Stimulated activated CD8-positive, alpha-beta memory T cell treated with anti-CD3 and anti-CD28 coated beads, Interleukin-4, amount 100 ng/mL, for 24 hours (primary cell): ENCODE results near the gene LSS.
"Not testable (repeated sequence)": the region's sequence is repeated elsewhere in the genome, so short reads cannot be mapped to it uniquely, and the experiment has no call there.

ENCODE experiments used
- DNase-seq: peaks from one replicate; pipeline ENCODE4 v3.0.0-alpha.2; 2020; ENCODE audit warnings: low read depth

Gene LSS

DNA sequence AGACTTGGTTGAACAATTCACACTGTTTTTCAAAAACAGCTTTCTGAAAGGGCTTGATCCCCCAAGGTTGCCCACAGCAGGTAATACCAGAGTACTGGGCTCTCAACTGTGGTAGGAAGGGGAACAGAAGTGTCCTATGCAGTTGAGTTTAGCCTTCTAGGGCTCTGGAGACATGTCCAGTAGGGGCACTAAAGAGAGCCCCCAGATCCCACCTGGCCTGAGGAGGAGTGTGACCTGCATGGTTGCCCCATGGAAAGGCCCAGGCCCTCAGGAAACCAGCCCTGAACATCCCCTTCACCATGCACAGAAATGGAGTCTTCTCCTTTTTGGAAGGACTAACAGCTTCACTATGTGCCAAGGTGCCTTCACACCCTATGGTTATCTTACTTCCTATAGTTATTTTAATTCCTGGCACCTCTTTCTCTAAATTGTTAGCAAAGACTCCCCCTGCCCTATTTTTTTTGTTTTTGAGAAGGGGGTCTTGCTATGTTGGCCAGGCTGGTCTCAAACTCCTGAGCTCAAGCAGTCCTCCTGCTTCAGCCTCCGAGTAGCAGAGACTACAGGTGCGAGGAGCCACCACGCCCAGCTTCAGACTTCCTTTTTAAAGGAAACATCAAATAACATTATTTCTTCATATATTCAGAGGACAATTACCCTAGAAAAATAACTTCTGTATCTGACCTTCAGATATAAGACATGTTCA is 16.8 kb upstream of the LSS start:
- DNase-seq = no peak

DNA sequence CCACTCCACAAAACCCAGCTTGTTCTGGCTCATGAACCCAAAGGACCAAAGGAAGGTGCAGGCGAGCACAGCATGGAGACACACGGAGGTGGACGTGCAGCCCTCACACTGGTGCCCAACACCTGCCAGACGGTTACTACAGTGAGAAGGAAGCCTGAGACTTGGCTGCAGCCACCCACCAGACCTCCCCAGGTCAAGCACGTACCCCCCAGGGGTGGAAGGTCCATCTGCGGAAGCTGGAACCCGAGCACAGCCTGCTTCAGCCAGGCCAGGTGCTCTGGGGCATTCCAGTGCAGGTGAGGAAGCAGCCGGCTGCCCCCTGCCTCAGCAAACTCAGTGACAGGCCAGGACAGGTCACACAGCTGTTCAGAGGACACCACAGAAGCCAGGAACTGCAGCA is 16.0 kb upstream of the LSS start:
- DNase-seq = no peak

DNA sequence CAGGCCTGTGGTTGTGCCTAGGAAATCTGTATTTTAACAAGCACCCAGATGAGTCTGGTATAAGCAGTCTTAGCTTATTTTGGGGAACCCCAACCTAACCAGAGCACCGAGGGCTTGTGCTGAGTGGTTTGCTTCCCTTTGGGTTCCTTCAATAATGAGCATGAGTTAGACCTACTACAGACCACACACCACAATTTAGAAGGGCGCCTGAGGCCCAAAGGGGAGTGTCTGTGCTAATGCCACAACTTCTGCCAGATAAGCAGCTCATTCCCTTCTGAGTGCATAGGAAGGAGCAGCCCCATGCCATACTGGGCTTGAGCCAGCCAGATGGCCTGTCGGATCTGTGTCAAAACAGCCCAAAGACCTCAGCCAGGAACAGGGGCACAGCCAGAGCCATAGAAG is 15.4 kb upstream of the LSS start:
- no peak for DNase-seq

DNA sequence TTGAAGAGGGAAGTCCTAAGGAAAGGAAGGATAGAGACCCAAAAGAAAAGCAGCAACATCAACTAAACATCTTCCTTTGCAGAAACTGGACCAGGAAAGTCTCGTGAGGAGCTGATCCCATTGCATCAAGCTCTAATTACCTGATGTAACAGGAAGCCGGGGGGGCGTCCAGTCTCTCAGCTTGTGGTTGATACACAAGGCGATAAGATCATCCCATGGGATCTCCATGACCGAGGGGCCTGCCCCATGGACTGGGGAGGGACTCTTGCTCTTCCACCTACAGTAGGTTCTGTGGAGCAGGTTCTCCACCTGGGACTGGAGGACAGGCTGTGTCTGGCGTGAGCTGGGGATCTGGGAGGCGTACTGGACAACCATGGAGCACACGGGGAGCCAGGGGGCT is 14.8 kb upstream of the LSS start:
- no peak for DNase-seq

DNA sequence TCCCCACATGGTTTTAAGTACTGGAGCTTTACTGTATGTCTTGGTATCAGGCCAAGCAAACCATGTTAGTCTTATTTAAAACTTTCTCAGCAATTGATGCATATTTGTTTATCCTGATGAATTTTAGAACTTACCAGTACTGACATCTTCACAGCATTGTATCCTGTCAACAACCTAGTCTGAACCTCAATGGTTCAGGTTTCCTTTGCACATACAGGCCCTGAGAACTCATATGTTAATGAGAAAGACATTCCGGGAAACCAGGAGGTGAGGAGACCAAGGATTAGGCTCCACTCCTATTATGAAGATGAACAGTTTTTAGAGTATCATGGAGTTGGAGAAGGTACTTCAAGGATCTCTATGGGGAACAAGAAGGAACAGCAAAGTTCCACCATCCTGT is 13.0 kb upstream of the LSS start:
- DNase-seq = not testable (repeated sequence)

DNA sequence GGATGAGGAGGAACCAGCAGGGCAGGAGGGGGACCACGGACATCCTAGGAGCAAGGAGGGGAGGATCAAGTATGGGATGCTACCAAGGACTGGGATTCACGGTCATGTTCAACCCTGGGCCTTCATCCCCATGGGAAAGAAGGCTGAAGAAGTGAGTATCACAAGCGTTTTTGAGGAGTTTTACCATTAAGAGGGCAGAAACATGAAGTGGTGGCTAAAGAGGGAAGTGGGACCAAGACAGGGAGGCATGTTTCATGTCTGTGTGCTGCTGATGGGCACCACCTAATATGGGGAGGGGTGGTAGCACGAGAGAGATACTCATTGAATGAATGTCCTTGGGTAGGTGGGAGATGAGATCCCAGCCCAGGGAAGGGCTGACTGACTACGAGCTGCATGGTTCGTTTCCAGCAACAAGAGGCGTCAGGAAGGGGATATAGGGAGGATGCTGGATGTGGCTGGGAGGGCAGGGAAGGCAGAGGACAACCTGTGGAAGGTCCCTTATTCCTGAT is 11.3 kb upstream of the LSS start:
- no peak for DNase-seq

DNA sequence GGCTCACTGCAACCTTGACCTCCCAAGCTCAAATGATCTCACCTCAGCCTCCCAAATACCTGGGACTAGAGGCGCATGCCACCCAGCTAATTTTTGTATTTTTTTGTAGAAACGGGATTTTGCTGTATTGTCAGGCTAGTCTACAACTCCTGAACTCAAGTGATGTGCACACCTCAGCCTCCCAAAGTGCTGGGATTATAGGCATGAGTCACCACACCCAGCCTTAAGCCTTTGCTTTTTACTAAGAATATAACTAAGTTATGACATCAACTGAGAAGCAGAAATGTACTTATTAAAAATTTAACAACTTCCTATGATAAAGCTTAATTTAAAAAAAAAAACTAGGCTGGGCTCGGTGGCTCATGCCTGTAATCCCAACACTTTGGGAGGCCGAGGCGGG is 8.9 kb upstream of the LSS start:
- DNase-seq = no peak

DNA sequence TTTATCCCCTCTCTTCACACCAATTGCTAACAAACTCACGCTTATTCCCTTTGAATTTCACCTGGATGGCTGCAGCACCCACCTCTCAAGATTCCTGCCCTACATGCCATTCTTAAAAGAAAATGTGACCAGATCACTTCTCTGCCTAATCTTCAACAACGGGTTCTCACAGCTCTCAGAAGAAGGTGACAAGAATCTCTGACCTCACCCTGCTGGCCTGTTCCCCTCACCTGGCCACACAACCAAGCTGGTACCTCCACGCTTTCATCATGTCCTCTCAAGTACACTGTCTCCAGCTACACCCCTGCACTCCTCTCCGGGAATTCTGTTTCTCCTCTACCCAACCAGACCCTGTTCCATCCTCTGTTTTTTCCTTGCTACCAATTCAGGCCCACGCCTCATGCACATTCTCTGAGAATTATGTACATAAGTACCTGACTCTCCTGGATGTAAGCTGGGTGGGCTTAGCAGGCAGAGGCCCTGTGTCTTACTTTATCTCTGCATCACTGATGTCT is 5.9 kb upstream of the LSS start:
- no peak for DNase-seq

DNA sequence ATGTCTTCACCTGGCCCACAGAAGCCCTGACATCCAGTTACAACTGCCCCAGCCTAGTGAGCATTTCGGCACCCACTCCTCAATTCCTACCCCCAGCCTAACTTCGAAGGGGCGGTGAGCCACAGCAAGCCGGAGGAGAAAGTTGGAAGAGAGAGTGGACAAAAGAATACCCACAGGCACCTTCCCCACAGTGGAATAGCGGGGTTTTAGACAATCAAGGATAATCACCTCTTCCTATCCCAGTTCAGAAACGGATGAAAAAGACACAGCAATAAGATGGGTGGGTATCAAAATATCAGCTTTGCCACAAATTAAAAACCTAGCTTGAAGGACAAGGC is 1.3 kb upstream of the LSS start:
- DNase-seq = no peak

DNA sequence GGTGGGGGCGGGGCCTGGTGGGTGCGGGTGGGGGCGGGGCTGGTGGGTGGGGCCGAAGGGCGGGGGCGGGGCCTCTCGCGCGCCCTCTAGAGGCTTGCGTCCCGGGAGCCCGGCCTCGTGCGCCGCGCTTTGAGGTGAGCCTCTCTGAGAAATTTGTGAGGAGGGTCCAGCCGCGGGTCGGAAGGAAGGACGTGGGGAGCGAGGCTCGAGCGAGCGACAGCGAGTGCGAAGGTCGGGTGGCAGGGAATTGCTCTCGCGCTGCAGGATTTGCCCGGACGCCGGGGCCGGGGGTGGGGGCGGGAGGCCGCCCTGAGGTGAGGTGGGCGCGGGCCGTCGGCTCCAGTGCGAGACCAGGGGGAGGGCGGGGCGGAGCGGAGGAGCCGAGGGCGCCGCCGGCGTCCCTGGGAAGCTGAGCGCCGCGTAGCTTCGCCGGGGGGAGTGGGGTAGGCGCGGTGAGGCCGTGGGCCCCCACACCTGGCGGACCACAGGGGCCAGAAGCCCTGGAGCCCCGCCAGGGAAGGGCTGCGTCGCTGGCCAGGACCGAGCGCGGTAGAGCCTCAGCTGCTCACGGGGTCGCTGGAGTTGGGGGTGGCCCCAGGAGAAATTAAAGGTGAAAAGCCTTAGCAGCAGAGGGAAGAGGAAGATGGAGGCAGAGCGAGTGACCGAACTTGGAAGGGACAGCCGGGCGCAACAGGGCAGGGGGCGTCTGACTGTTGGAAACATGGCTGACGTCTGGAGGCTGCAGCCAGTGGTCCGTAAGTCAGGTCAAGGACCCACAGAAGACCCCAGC is 754 bp upstream of the LSS start:
- no peak for DNase-seq

DNA sequence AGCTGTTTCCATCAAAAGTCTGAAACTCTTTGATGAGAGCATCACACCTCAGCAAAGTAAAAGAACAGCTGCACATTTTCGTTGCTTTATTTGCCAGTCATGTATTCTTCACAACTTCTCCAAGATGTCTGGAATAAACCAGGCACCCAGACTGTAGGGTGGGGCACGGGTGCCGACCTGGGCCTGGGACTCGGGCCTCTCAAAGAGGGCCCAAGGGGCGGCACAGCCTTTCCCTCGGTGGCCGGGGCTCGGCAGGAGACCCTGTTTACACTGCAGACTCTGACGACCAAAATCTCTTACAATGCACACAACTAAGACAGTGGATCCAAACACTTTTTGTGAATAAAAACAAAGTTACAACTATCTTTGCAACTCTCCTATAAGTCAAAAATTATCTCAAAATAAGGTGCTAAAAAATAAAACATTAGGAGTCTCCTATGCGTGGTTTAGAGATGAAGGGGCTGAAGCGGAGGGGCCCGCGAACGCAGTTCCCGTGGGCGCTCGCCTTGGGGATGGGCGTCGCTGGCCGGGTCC is 696 bp downstream of the LSS start:
- DNase-seq = no peak

DNA sequence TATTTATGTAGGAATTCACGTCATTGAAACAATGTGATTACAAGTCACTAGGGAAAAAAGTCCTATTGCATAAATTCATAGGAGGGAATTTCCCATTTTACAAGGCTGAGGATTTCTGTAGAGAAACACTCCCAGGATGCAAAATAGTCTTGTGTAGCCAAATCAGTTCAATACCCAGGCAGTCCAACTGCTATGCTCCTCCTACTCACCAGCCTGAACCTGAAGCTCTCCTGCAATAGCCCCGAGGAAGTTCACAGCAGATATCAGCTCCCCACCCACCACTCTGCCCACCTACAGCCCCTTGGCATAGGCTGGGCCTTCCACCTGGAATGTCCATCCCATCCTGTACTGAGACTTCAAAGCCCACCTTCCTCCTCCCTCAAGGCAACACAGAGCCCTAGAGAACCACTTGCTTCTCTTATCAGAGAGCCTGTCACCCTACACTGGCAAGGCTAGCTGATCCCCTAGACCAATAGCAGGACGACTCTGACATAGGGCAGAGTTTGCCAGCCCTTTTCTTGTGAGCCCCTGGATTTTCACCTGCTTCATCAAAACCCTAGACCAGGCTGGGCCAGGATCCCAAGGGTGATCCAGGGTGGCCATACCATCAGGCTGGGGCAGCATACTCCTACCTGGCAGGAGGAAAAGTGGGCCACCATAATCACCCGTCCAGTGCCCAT is 1.5 kb downstream of the LSS start:
- no peak for DNase-seq

DNA sequence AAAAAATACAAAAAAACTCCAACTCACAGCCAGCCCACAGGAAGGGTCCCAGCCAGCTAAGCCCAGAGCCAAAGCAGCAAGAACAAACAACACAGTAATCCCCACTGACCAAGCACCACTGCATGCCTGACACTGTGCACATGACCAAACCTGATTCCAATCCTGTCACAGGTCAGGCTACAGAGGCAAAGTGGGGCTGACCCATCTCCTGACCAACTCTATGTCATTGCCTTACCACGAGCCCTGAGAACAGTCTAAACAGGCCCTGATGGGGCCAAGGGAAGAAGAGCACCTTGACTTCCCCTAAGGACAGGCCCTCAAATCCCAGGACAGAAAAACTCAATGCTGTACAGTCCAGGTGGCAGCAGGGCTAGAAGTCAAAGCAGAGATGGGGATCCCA is 2.4 kb downstream of the LSS start:
- DNase-seq = no peak

DNA sequence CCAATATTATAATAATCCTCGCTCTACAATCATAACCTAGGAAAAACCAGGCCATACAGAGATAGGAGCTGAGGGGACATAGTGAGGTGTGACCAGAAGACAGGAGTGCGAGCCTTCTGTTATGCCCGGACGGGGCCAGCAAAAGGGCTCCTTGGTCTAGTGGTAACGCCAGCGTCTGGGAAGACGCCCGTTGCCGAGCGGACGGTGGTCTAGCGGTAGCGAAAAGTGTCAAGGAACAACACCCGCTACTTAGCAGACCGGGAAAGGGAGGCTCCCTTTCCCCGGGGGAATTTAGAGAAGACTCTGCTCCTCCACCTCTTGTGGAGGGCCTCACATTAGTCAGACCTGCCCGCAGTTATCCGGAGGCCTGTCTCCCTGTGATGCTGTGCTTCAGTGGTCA is 4.9 kb downstream of the LSS start:
- not testable (repeated sequence) for DNase-seq

DNA sequence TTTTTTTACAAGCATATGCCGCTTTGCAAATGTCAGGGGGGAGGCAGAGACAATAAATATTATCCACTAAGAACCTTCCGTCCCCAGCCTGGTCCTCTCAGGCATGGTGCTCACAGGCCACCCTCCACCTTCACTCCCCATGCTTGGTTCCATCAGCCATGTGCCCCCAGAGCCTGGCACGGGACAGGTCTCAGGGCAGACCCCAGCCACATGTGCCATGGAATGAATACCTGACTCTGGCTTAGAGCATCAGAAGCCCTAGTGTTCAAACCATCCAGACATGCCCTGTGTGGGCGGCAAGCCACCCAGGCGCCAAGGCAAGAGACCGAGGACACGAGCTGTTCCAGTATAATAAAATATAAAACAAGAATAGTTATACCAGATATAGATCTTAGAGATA is 5.4 kb downstream of the LSS start:
- DNase-seq = no peak

DNA sequence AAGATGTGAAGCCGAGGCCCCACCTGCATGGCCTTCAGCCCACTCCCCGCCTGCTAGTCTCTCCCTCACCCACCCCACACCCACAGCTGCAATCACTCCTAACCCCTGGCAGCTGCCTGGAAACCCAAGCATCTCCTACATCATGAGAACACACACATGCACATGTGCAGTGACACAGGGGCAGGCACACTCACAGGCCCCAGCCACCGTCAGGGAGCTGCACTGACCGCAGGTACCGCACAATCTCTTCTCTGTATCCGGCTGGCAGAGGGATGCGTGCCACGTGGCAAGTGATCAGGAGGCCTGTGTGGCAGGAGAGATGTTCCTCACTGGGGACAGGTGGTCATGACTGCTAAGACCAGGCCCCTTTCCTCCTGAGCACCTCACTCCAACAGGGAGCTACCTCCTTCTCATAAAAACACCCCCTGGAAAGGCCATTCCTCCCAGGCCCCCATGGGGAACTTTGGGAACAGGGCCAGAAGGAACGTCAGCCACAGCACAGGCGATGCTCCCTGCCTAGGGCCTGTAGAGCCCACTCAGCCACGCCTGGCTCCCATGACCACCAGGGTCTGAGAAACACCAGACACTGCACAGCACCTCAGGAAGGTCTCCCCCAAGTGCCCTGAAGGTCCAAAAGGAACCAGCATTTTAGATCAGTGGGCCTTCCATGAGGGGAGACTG is 6.0 kb downstream of the LSS start:
- no peak for DNase-seq

DNA sequence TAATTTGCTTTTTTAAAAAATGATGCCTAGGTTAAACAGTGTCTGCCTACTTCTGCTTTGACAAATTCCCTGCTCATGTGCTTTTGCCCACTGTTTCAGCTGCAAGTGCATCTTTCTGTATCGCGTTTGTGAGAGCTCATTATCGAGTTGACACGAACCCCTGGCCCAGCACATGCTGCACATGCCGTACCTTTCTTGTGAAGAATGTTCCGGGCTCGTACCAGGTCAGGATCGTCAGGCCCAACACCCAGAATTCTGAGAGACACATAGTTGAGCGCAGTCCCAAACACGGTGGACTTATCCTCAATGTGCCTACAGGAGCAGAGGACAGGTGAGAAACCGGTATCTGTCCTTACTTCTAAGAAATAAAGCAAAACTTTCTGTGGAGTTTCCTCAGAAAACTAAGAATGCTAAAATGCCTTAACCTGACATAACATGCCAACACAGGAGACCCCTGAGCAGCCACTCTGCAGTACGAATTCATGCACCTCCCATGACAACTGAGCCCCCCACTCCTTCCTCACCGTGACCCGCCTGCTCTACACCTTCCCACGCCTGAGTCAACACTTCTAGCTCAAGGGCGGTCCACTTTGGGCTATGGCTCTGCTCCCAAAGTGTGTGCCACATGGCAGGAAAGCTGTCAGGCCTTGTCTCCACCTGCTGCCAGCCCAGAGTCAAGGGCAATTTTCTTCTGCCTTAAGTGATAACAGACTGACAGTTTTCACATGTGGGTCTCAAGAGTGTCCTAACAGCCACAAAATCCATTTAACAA is 6.7 kb downstream of the LSS start:
- no peak for DNase-seq

DNA sequence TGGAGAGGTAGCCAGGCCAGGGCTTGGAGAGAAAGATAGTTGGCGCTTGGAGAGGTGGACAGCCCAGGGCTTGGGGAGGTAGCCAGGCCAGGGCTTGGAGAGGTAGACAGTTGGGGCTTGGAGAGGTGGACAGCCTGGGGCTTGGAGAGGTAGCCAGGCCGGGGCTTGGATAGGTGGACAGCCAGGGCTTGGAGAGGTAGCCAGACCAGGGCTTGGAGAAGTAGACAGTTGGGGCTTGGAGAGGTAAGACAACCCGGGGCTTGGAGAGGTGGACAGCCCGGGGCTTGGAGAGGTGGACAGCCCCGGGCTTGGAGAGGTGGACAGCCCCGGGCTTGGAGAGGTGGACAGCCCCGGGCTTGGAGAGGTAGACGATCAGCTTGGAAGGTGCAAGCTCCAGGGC is 7.7 kb downstream of the LSS start:
- no peak for DNase-seq

DNA sequence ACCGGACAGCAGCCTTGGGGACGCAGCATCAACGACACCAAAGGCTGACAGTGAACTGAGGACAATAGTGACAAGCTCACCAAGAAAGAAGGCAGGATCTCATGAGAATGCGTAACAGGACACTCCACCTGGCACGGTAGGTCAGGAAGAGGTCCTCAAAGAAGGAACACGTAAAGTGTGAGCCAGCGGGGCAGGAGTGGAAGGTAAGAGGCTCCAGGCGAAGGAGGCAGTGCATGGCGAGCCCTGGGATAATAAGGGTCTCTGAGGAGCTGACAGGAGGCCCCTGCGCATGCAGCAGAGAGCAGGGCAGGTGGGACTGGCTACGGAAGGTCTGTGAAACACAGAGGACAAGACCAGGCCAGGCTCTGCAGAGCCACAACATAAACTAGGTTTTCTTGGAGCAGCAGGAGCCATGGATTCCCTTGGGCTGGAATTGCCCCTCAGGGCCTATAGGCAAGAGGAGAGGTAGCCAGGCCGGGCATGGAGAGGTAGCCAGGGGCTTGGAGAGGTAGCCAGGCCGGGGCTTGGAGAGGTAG is 8.2 kb downstream of the LSS start:
- DNase-seq = no peak

DNA sequence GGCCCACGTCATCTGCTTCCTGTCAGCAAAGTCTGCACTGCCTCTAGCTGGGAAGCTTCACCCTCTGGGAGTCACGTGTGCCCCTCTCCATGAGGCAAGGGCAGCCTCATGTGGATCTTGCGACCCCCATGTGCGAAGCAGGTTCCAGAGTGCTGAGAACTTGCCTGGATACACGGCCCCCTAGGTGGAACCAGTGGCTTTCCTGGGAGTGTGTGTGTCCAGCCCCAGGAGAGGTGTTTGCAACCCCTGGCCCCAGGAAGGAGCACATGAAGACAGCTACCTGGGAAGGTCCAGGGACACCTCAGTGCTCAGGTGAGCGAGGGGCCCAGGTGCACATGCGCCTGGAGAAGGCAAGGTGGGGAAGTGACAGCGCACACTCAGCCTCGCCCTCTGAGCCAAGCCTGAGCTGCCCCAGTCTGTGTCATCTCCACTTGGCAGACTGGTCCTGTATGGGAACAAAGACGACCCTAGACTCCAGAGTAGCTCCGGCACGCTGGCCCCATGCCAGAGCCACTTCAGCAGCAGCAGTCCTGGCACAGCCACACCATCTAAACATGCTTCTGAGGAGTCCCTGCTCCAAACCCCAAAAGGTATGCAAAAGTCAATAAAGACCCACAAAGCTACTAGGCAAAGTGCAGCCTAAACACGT is 8.9 kb downstream of the LSS start:
- no peak for DNase-seq
